ENCODE results near the gene SRRM3.

SRRM3 gene

GRCh38 chr7:76231583-76231982 lies 29.9 kb downstream of the SRRM3 start:
- no peak for DNase-seq (ENCODE audit: low spot score)
- TF ChIP-seq CTCF (IDR thresholded peaks at IDR 0.05) = no peak
- H3K27ac ChIP-seq = no peak overlapping the region
- no peak overlapping the region for H3K4me3 ChIP-seq

- H3K27ac ChIP-seq = no peak overlapping the region
- no peak for TF ChIP-seq CTCF (IDR thresholded peaks at IDR 0.05)
- H3K4me3 ChIP-seq = no peak overlapping the region
- DNase-seq (ENCODE audit: low spot score) = no peak
These were observed 31.0 kb downstream of the SRRM3 start for GRCh38 chr7:76232698-76233097.

DNA sequence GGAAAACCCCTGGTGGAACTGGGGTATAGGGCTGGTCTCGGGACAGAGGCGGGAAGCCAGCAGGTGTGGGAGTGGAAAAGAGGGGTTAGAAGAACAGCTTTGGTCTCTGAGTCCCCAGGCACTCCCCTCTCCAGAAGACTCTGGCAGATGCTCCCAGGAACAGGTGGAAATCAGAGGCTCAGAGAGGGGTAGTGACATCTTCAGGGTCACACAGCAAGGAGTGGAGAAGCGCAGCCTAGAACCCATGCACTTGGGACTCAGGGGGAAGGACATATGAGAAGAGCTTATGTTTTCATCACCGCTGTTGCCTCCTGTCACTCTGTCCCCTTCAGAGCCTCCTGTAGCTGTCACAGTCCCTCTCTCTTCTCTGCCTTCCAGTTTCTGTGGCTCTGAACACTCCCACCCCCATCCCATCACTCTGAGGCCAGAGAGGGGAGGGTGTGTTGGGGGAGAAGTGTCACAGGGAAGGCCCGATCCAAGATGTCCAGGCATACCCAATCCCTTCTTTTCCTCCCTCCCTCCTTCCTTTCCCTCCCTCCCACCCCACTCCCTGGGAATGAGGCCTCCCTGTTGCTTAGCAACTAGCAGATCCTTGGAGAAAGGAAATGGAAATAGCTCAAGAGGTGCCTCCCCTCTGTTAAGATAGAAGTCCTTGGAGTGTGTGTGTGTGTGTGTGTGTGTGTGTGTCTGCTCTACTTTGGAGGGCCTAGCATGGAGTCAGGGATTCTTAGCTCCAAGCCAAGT lies 32.0 kb downstream of the SRRM3 start:
- DNase-seq (ENCODE audit: low spot score) = no peak
- no peak for TF ChIP-seq CTCF (IDR thresholded peaks at IDR 0.05)
- no peak overlapping the region for H3K27ac ChIP-seq
- H3K4me3 ChIP-seq = no peak overlapping the region

GRCh38 chr7:76234282-76234584 lies 32.5 kb downstream of the SRRM3 start:
- no peak for DNase-seq (ENCODE audit: low spot score)
- Histone ChIP-seq H3K4me3 (no peak overlapping the region), H3K27ac (no peak overlapping the region)
- TF ChIP-seq CTCF (IDR thresholded peaks at IDR 0.05) = no peak

DNA sequence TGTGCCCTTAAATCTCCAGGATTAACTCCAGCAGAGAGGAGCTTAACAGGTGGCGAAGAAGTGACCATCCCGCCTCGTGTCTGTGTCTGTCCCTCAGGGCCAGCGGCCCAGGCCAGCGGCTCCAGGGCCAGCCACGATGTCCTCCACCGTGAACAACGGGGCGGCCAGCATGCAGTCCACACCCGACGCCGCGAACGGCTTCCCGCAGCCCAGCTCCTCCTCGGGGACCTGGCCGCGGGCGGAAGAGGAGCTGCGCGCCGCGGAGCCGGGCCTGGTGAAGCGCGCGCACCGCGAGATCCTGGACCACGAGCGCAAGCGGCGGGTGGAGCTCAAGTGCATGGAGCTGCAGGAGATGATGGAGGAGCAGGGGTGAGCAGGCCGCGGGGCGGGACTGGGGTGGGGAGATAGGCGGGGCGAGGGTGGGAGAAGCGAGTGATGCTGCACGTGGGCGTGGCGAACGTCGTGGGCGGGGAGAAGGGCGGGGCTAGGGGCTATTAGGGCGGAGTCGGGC lies 33.3 kb downstream of the SRRM3 start:
- DNase-seq (ENCODE audit: low spot score) = no peak
- Histone ChIP-seq H3K27ac (no peak overlapping the region), H3K4me3 (peak overlapping the region; percentile 56)
- TF ChIP-seq CTCF (IDR thresholded peaks at IDR 0.05) = no peak

DNA sequence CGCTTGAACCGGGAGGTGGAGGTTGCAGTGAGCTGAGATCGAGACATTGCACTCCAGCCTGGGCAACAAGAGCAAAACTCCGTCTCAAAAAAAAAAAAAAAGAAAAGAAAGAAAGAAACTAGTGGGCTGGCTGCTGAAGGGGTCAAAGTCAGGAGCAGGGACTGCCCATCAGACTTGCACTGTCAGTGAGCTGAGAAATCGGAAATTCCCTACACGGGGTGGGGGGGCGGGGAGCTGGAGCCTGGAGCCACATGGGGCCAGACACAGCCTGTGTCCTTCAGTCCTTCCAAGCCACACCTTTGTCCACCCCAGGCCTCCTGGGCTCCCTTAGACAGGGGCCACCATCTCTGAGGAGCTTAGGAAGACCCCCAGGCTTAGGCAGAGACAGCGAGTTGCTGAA lies 34.5 kb downstream of the SRRM3 start:
- Histone ChIP-seq H3K4me3 (no peak overlapping the region), H3K27ac (no peak overlapping the region)
- no peak for DNase-seq (ENCODE audit: low spot score)
- no peak for TF ChIP-seq CTCF (IDR thresholded peaks at IDR 0.05)

DNA sequence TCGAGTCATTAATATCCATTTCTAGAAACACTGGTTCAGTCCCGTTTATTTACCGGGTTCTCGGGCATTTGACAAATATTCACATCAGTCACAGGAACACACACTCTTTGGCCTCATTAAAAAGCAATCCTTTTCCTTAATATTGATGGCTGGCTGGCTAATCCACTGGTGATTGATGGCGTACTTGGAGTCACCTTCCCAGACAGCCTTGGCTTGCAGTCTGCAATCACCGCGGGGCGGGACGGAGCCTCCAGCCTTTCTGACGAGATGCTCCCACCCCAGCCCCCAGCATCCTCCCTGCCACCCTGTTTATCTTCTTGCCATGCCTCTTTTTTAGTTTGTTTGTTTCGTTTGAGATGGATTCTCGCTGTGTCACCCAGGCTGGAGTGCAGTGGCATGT lies 36.6 kb downstream of the SRRM3 start:
- no peak for DNase-seq (ENCODE audit: low spot score)
- Histone ChIP-seq H3K4me3 (no peak overlapping the region), H3K27ac (no peak overlapping the region)
- TF ChIP-seq CTCF (IDR thresholded peaks at IDR 0.05) = no peak
